Suprapubic skin (tissue), 4 donors: ENCODE data around the gene SDC4. TPM values are rescaled to one million over a fixed set of nuclear protein-coding genes. Genes with fewer than 3 reads are reported as not detected.
"Not testable (repeated sequence)": the region's sequence is repeated elsewhere in the genome, so short reads cannot be mapped to it uniquely, and the experiment has no call there.

Experiments used
- DNase-seq, 2 donors: peaks; one replicate each; pipeline ENCODE4 v3.0.0-alpha.2; 2019; ENCODE audit warnings: low spot score in 2 of 2
- H3K27ac ChIP-seq: fragments of 200-600 bp; sonication (generic); one replicate; pipeline ENCODE4 v1.5.1; 2019
- H3K27me3 ChIP-seq: fragments of 200-600 bp; sonication (generic); one replicate; pipeline ENCODE4 v1.5.1; 2019
- H3K36me3 ChIP-seq: fragments of 200-600 bp; sonication (generic); one replicate; pipeline ENCODE4 v1.5.1; 2019
- H3K4me1 ChIP-seq: fragments of 200-600 bp; sonication (generic); one replicate; pipeline ENCODE4 v1.5.1; 2019
- H3K4me3 ChIP-seq: fragments of 200-600 bp; sonication (generic); one replicate; pipeline ENCODE4 v1.5.1; 2019; ENCODE audit warnings: mild to moderate bottlenecking
- H3K9me3 ChIP-seq: fragments of 200-600 bp; sonication (generic); one replicate; pipeline ENCODE4 v1.5.1; 2019
- EP300 ChIP-seq: sonication (generic); formaldehyde crosslinking; IDR thresholded peaks from one replicate; pipeline ENCODE4 v1.6.1; 2017; ENCODE audit warnings: antibody characterized with exemption
- POLR2A ChIP-seq, 2 donors: fragments of 450-650 bp; IDR thresholded peaks; one replicate each; pipeline ENCODE4 v1.6.1; 2017; ENCODE audit warnings: antibody characterized with exemption in 2 of 2, mild to moderate bottlenecking in 2 of 2, moderate library complexity in 2 of 2
- POLR2AphosphoS5 ChIP-seq, 3 donors: sonication (generic); formaldehyde crosslinking; IDR thresholded peaks; one replicate each; pipeline ENCODE4 v1.6.1; 2017; ENCODE audit warnings: antibody characterized with exemption in 3 of 3
- WGBS: methylation state at CpG from one replicate; pipeline ENCODE4 v1.1.5; 2018; 5-methylcytosine and 5-hydroxymethylcytosine counted together
- total RNA-seq, 4 donors: library from RNA; depleted of rRNA; stranded (reverse); fragments of >200 nt; gene quantifications; one replicate each; pipeline ENCODE4 v1.1.0, GENCODE V29; 2016
- TF ChIP-seq, protein P1 (sequence below), 2 donors: fragments of 200-600 bp in 1 of 2; fragments of 450-650 bp in 1 of 2; sonication (generic) in 1 of 2; IDR thresholded peaks; one replicate each; pipeline ENCODE4 v1.5.1; 2016 to 2019; ENCODE audit warnings: antibody characterized with exemption in 2 of 2, mild to moderate bottlenecking in 1 of 2, moderate library complexity in 1 of 2

SDC4 gene
- total RNA-seq, 4 donors from 2014 or later = 156 to 255 (median 216) TPM

DNA sequence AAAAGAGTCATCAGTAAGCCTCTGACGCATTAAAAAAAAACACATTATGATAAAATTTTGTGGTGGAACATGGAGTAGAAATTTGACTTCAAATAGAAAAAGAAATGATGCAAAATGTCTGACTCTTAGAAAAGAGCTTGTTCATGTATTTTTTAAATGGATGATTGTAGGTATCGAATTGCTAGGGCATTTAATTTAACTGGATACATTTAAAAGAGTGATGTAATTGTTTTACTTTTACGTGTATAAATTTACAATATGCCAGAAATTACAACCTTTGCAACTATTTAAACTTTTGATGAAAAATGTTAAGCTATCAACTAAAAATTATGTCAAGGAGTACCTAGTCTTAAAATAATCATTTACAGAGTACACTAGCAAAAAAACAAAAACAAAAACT is 4.5 kb upstream of the SDC4 start:
- H3K27ac ChIP-seq = no peak overlapping the region
- no peaks in the 10 kb centered on the region for H3K9me3 ChIP-seq
- H3K4me3 ChIP-seq = no peak overlapping the region
- peaks cover 17% of the 10 kb centered on the region for H3K4me1 ChIP-seq
- WGBS = 84% methylated on average over 3 of the region's 3 CpGs
- H3K36me3 ChIP-seq = no peaks in the 10 kb centered on the region
- TF ChIP-seq POLR2AphosphoS5 (IDR thresholded peaks at IDR 0.05) = no peak
- TF ChIP-seq POLR2A (IDR thresholded peaks at IDR 0.05) = no peak
- TF ChIP-seq, protein P1, sequence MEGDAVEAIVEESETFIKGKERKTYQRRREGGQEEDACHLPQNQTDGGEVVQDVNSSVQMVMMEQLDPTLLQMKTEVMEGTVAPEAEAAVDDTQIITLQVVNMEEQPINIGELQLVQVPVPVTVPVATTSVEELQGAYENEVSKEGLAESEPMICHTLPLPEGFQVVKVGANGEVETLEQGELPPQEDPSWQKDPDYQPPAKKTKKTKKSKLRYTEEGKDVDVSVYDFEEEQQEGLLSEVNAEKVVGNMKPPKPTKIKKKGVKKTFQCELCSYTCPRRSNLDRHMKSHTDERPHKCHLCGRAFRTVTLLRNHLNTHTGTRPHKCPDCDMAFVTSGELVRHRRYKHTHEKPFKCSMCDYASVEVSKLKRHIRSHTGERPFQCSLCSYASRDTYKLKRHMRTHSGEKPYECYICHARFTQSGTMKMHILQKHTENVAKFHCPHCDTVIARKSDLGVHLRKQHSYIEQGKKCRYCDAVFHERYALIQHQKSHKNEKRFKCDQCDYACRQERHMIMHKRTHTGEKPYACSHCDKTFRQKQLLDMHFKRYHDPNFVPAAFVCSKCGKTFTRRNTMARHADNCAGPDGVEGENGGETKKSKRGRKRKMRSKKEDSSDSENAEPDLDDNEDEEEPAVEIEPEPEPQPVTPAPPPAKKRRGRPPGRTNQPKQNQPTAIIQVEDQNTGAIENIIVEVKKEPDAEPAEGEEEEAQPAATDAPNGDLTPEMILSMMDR (IDR thresholded peaks at IDR 0.05) = no peak
- no peak for TF ChIP-seq EP300
- DNase-seq = no peak
- no peaks in the 10 kb centered on the region for H3K27me3 ChIP-seq

DNA sequence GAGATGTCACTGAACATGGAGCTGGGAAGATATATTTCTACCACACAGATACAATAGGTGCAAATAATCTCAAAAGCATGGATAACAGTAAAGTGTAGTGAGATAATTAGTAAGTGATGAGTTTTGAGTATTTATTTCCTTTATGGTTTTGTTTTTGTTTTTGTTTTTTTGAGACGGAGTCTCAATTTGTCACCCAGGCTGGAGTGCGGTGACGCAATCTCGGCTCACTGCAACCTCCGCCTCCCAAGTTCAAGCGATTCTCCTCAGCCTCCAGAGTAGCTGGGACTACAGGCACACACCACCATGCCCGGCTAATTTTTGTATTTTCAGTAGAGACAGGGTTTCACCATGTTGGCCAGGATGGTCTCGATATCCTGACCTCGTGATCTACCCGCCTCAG is 2.6 kb upstream of the SDC4 start:
- not testable (repeated sequence) for H3K9me3 ChIP-seq, H3K27ac ChIP-seq, DNase-seq, H3K36me3 ChIP-seq, H3K4me3 ChIP-seq, H3K27me3 ChIP-seq
- 97% methylated on average over 10 of the region's 10 CpGs for WGBS
- H3K4me1 ChIP-seq = peaks cover 32% of the 10 kb centered on the region

DNA sequence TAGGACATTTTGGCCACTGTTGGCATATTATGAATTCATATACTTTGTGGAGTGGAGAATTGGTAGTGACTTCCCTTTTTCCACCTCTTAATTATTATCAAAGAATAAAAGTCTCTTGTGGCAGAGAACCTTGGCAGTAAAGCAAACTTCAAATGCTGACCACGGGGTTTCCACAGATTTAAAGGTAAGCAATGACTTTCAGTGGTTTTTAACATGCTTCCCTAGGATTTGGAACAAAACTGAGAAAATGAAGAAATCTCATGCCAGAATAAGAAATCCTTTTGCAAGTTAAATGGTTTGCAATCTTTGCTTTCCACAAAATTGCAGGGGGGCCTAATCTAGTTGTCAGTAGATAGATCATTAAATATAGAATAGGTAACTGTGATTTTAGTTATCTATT is 2.0 kb upstream of the SDC4 start:
- WGBS = 76% methylated on average over 1 of the region's 1 CpG
- Histone ChIP-seq H3K4me1 (peaks cover 35% of the 10 kb centered on the region), H3K27me3 (no peaks in the 10 kb centered on the region), H3K4me3 (no peak overlapping the region), H3K36me3 (no peaks in the 10 kb centered on the region), H3K27ac (no peak overlapping the region), H3K9me3 (no peaks in the 10 kb centered on the region)
- no peak for TF ChIP-seq POLR2AphosphoS5 (IDR thresholded peaks at IDR 0.05)
- TF ChIP-seq, protein P1 (IDR thresholded peaks at IDR 0.05) = no peak
- TF ChIP-seq EP300 = no peak
- TF ChIP-seq POLR2A (IDR thresholded peaks at IDR 0.05) = no peak
- no peak for DNase-seq

DNA sequence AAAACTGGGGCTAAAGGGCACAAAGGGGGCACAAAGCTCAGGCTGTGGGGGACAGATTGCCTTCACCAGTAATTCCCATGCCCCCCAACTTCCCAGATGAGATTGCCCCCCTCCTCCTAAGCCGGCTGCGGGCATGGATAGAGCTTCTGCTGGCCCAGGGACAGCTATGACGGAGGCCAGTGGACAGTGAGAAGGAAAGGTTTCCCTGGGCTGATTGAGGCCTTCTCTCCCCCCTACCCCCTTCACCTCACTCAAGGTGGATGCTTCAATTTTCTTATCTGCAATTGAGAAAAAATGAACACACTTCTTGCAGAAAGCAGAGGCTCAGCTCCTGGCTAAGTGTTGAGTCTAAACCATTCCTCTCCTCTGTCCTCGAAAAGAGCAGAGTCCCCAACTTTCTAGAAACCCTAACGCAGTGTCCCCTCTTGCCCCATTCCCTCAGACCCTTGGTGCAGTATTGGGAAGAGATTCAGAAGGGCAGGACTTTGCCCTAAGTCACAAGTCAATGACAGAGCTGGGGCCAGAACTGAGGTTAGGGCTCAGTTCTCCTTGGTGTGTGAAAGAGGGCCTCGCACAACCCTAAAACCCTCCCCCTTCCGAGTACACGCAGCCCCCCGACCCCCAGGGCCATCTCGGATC is 808 bp downstream of the SDC4 start:
- no peak for TF ChIP-seq POLR2A (IDR thresholded peaks at IDR 0.05)
- TF ChIP-seq, protein P1 (IDR thresholded peaks at IDR 0.05) = no peak
- no peak for TF ChIP-seq EP300
- TF ChIP-seq POLR2AphosphoS5 (IDR thresholded peaks at IDR 0.05) = no peak
- Histone ChIP-seq H3K27me3 (no peaks in the 10 kb centered on the region), H3K36me3 (no peaks in the 10 kb centered on the region), H3K27ac (peak overlapping the region; percentile 94), H3K4me3 (peak overlapping the region; percentile 75), H3K4me1 (peaks cover 57% of the 10 kb centered on the region), H3K9me3 (no peaks in the 10 kb centered on the region)
- WGBS = 19% methylated on average over 6 of the region's 10 CpGs
- DNase-seq = no peak

DNA sequence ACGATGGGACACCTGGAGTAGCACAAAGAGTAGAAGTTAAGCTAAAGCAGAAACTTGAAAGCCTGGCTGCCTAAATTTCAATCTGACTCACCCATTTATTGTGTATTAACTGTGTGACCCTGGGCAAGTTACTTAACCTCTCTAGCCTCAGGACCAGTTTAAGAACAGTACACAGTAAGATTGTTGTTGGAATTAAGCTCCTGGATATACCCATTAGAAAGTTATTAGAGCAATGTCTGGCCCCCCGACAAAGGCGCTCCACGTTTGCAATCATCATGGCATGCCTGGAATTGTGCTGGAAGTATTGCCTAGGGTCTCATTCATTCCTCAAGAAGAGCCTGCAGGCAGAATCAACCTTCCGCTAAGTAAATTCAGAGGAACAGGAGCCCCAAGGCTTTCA is 1.4 kb downstream of the SDC4 start:
- no peak for DNase-seq
- peak overlapping the region; percentile 75 for H3K4me3 ChIP-seq
- WGBS = 42% methylated on average over 5 of the region's 5 CpGs
- no peaks in the 10 kb centered on the region for H3K9me3 ChIP-seq
- H3K27me3 ChIP-seq = no peaks in the 10 kb centered on the region
- H3K4me1 ChIP-seq = peaks cover 62% of the 10 kb centered on the region
- no peaks in the 10 kb centered on the region for H3K36me3 ChIP-seq
- peak overlapping the region; percentile 94 for H3K27ac ChIP-seq
- TF ChIP-seq, protein P1 (IDR thresholded peaks at IDR 0.05) = no peak
- TF ChIP-seq POLR2AphosphoS5 (IDR thresholded peaks at IDR 0.05) (no peak), POLR2A (IDR thresholded peaks at IDR 0.05) (no peak), EP300 (no peak)

DNA sequence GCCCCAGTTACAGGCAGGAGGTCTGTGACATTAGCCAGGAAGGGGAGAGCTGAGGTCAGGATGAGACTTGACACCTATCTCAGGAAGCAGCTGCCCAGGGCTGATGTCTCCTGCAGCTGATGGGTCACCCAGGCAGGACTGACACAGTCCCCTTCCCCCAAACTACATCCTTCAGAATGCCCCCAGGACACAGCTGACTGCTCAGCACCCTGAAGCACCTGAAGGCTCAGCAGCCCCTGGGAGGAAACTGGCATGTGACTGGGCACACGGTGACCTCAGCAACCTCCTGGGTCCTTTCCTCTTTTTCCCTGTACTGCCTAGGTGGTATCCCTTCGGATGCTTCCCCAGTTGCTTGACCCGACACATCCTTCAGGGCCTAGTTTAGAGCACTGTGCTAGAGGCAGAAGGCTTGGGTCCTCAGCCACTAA is 1.9 kb downstream of the SDC4 start:
- Histone ChIP-seq H3K9me3 (no peaks in the 10 kb centered on the region), H3K4me1 (peaks cover 68% of the 10 kb centered on the region), H3K4me3 (peak overlapping the region; percentile 75), H3K36me3 (no peaks in the 10 kb centered on the region), H3K27ac (peak overlapping the region; percentile 94), H3K27me3 (no peaks in the 10 kb centered on the region)
- TF ChIP-seq POLR2A (IDR thresholded peaks at IDR 0.05) (no peak), POLR2AphosphoS5 (IDR thresholded peaks at IDR 0.05) (no peak), EP300 (no peak)
- TF ChIP-seq, protein P1 (IDR thresholded peaks at IDR 0.05) = no peak
- WGBS = 32% methylated on average over 3 of the region's 3 CpGs
- no peak for DNase-seq
